HL-60 (cell line): Measurements from ENCODE around the gene FASTKD3.

ENCODE experiments used
- GABPA ChIP-seq: IDR thresholded peaks from 2 replicates; pipeline ENCODE4 v1.6.1; 2012; ENCODE audit warnings: low read depth
- POLR2AphosphoS5 ChIP-seq: IDR thresholded peaks from 2 replicates; pipeline ENCODE4 v1.6.1; 2012; ENCODE audit warnings: low read depth
- SPI1 ChIP-seq: IDR thresholded peaks from 2 replicates; pipeline ENCODE4 v1.6.1; 2012; ENCODE audit warnings: low read depth, mild to moderate bottlenecking, borderline replicate concordance
- TF ChIP-seq, protein P1 (sequence below): IDR thresholded peaks from one replicate; pipeline ENCODE4 v1.5.1; 2011; ENCODE audit warnings: low read length, control low read depth, inconsistent platforms; ENCODE audit not compliant: insufficient read depth
- TF ChIP-seq, protein P2 (sequence below): IDR thresholded peaks from 2 replicates; pipeline ENCODE4 v1.6.1; 2012; ENCODE audit warnings: low read depth; ENCODE audit not compliant: insufficient replicate concordance

DNA sequence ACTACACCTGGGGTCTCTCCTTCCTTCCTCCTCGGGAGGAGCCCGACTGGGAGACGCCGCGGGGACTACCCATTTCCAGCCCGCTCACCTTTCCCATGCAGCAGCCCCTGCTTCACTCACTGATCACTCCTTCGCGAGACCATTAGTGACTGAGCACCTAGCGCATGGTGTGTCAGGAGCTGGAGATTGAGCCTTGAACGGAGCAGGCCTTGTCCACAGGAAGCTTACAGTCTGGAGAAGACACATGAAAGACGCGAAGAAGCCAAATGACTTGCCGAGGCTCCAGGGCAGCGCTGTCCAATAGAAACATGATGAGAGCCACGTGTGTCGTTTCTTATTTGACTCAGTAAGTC, 17.6 kb downstream of the FASTKD3 start:
- TF ChIP-seq, protein P1, sequence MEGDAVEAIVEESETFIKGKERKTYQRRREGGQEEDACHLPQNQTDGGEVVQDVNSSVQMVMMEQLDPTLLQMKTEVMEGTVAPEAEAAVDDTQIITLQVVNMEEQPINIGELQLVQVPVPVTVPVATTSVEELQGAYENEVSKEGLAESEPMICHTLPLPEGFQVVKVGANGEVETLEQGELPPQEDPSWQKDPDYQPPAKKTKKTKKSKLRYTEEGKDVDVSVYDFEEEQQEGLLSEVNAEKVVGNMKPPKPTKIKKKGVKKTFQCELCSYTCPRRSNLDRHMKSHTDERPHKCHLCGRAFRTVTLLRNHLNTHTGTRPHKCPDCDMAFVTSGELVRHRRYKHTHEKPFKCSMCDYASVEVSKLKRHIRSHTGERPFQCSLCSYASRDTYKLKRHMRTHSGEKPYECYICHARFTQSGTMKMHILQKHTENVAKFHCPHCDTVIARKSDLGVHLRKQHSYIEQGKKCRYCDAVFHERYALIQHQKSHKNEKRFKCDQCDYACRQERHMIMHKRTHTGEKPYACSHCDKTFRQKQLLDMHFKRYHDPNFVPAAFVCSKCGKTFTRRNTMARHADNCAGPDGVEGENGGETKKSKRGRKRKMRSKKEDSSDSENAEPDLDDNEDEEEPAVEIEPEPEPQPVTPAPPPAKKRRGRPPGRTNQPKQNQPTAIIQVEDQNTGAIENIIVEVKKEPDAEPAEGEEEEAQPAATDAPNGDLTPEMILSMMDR = no peak
- TF ChIP-seq GABPA = no peak
- TF ChIP-seq POLR2AphosphoS5 = no peak
- TF ChIP-seq SPI1 = no peak
- TF ChIP-seq, protein P2, sequence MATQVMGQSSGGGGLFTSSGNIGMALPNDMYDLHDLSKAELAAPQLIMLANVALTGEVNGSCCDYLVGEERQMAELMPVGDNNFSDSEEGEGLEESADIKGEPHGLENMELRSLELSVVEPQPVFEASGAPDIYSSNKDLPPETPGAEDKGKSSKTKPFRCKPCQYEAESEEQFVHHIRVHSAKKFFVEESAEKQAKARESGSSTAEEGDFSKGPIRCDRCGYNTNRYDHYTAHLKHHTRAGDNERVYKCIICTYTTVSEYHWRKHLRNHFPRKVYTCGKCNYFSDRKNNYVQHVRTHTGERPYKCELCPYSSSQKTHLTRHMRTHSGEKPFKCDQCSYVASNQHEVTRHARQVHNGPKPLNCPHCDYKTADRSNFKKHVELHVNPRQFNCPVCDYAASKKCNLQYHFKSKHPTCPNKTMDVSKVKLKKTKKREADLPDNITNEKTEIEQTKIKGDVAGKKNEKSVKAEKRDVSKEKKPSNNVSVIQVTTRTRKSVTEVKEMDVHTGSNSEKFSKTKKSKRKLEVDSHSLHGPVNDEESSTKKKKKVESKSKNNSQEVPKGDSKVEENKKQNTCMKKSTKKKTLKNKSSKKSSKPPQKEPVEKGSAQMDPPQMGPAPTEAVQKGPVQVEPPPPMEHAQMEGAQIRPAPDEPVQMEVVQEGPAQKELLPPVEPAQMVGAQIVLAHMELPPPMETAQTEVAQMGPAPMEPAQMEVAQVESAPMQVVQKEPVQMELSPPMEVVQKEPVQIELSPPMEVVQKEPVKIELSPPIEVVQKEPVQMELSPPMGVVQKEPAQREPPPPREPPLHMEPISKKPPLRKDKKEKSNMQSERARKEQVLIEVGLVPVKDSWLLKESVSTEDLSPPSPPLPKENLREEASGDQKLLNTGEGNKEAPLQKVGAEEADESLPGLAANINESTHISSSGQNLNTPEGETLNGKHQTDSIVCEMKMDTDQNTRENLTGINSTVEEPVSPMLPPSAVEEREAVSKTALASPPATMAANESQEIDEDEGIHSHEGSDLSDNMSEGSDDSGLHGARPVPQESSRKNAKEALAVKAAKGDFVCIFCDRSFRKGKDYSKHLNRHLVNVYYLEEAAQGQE = no peak
